ENCODE measurements around the gene IFT43.

IFT43 gene

DNA sequence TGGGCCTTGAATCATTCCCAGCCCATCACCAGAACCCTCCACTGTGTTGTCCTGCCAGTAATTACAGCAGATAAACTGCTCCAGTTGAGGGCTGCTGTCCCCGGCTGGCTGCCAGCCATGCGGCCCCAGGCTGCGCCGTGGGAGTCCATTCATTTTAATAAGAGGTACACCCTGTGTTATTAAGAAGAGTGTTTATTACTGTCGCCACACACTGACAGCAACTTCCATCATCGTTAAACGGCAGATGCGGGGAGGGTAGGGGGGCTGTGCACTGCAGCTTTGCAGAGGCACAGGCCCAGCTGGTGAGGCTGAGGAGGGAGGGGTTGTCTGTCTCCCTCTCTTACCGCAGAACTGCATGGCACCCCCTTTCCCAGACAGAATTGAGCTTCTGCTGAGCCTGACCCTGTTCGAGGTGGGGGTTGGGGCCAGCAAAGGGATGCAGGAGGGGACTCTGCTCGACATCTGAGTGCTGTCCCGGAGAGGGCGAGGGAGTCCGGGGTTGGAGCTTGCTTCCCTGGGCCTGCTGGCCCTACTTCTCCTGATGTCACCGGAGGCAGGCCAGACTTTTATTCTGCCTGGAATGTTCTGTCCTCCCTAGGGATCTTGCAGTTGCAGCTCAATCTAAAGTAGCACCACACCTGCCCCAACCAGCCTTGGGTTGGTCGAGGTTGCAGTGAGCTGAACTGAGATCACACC is 132.4 kb downstream of the IFT43 start:
- Histone ChIP-seq H3K36me3 (ENCODE audit: control insufficient read depth in 1 of 2, insufficient read depth in 2 of 2, low read length in 2 of 2) (no peaks in the 10 kb centered on the region), H3K4me1 (ENCODE audit: control insufficient read depth in 1 of 2, insufficient read depth in 2 of 2, low read length in 2 of 2) (peaks cover 0 to 11% of the 10 kb centered on the region in 2 donors), H3K4me3 (ENCODE audit: low read depth in 1 of 2, low read length in 2 of 2) (no peak overlapping the region), H3K27ac (ENCODE audit: low read length) (no peak overlapping the region), H3K9me3 (ENCODE audit: control insufficient read depth in 1 of 2, low read length in 2 of 2) (no peaks in the 10 kb centered on the region), H3K27me3 (ENCODE audit: low read depth, low read length) (no peaks in the 10 kb centered on the region)

GRCh38 chr14:76118594-76118993 is 133.0 kb downstream of the IFT43 start:
- Histone ChIP-seq H3K27me3 (ENCODE audit: low read depth, low read length) (no peaks in the 10 kb centered on the region), H3K9me3 (ENCODE audit: control insufficient read depth in 1 of 2, low read length in 2 of 2) (no peaks in the 10 kb centered on the region), H3K4me3 (ENCODE audit: low read depth in 1 of 2, low read length in 2 of 2) (no peak overlapping the region), H3K4me1 (ENCODE audit: control insufficient read depth in 1 of 2, insufficient read depth in 2 of 2, low read length in 2 of 2) (peaks cover 0 to 11% of the 10 kb centered on the region in 2 donors), H3K27ac (ENCODE audit: low read length) (no peak overlapping the region), H3K36me3 (ENCODE audit: control insufficient read depth in 1 of 2, insufficient read depth in 2 of 2, low read length in 2 of 2) (no peaks in the 10 kb centered on the region)

GRCh38 chr14:76121089-76121748 is 135.7 kb downstream of the IFT43 start:
- Histone ChIP-seq H3K27me3 (ENCODE audit: low read depth, low read length) (no peaks in the 10 kb centered on the region), H3K4me1 (ENCODE audit: control insufficient read depth in 1 of 2, insufficient read depth in 2 of 2, low read length in 2 of 2) (peaks cover 0 to 11% of the 10 kb centered on the region in 2 donors), H3K36me3 (ENCODE audit: control insufficient read depth in 1 of 2, insufficient read depth in 2 of 2, low read length in 2 of 2) (no peaks in the 10 kb centered on the region), H3K4me3 (ENCODE audit: low read depth in 1 of 2, low read length in 2 of 2) (no peak overlapping the region), H3K27ac (ENCODE audit: low read length) (no peak overlapping the region), H3K9me3 (ENCODE audit: control insufficient read depth in 1 of 2, low read length in 2 of 2) (peaks cover 0 to under 1% of the 10 kb centered on the region in 2 donors)

- Histone ChIP-seq H3K27ac (ENCODE audit: low read length) (no peak overlapping the region), H3K9me3 (ENCODE audit: control insufficient read depth in 1 of 2, low read length in 2 of 2) (peaks cover 0 to 4% of the 10 kb centered on the region in 2 donors), H3K36me3 (ENCODE audit: control insufficient read depth in 1 of 2, insufficient read depth in 2 of 2, low read length in 2 of 2) (no peaks in the 10 kb centered on the region), H3K27me3 (ENCODE audit: low read depth, low read length) (no peaks in the 10 kb centered on the region), H3K4me3 (ENCODE audit: low read depth in 1 of 2, low read length in 2 of 2) (no peak overlapping the region), H3K4me1 (ENCODE audit: control insufficient read depth in 1 of 2, insufficient read depth in 2 of 2, low read length in 2 of 2) (no peaks in the 10 kb centered on the region)
These were observed 138.1 kb downstream of the IFT43 start for GRCh38 chr14:76123426-76124225.

GRCh38 chr14:76125511-76125910 is 139.9 kb downstream of the IFT43 start:
- Histone ChIP-seq H3K4me1 (ENCODE audit: control insufficient read depth in 1 of 2, insufficient read depth in 2 of 2, low read length in 2 of 2) (no peaks in the 10 kb centered on the region), H3K9me3 (ENCODE audit: control insufficient read depth in 1 of 2, low read length in 2 of 2) (peaks cover 0 to 4% of the 10 kb centered on the region in 2 donors), H3K27ac (ENCODE audit: low read length) (no peak overlapping the region), H3K36me3 (ENCODE audit: control insufficient read depth in 1 of 2, insufficient read depth in 2 of 2, low read length in 2 of 2) (no peaks in the 10 kb centered on the region), H3K4me3 (ENCODE audit: low read depth in 1 of 2, low read length in 2 of 2) (no peak overlapping the region), H3K27me3 (ENCODE audit: low read depth, low read length) (no peaks in the 10 kb centered on the region)

- H3K27ac ChIP-seq (ENCODE audit: low read length): no peak overlapping the region
- H3K4me3 ChIP-seq (ENCODE audit: low read depth in 1 of 2, low read length in 2 of 2): no peak overlapping the region
- peaks cover 0 to 4% of the 10 kb centered on the region in 2 donors for H3K9me3 ChIP-seq (ENCODE audit: control insufficient read depth in 1 of 2, low read length in 2 of 2)
- no peaks in the 10 kb centered on the region for H3K4me1 ChIP-seq (ENCODE audit: control insufficient read depth in 1 of 2, insufficient read depth in 2 of 2, low read length in 2 of 2)
- no peaks in the 10 kb centered on the region for H3K27me3 ChIP-seq (ENCODE audit: low read depth, low read length)
- H3K36me3 ChIP-seq (ENCODE audit: control insufficient read depth in 1 of 2, insufficient read depth in 2 of 2, low read length in 2 of 2): no peaks in the 10 kb centered on the region
These were observed 140.5 kb downstream of the IFT43 start for GRCh38 chr14:76126076-76126475.

DNA sequence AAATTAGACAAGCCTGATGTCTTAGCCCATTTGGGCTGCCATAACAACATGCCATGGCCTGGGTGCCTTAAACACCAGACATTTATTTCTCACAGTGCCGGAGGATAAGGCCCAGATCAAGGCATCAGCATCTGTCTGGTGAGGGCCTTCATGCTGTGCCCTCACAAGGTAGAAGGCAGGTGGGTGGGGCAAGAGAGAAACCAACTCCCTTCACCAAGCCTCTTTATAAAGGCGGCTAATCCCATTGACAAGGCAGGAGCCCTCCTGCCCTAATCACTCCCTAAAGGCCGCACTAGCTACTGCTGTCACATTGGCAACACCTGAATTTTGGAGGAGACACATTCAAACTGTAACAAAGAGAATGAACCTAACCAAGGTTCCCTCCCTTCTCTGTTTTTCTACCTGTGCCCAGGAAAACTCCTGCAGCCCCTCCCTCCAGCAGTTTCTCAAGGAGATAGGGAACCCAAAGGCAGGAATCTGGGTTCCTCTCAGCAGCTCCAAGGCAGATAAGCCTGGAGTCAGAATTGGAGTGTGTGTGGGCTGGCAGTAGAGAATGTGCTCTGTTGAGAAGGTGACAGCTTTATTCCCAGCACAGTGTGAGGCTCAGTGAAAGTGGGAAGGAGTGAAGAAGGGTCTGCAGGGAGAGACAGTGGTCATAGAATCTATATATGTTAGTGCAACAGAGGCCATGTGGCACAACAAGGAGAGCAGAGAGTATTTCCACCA is 144.5 kb downstream of the IFT43 start:
- peaks cover 7% of the 10 kb centered on the region for H3K27me3 ChIP-seq (ENCODE audit: low read depth, low read length)
- no peaks in the 10 kb centered on the region for H3K36me3 ChIP-seq (ENCODE audit: control insufficient read depth in 1 of 2, insufficient read depth in 2 of 2, low read length in 2 of 2)
- H3K4me1 ChIP-seq (ENCODE audit: control insufficient read depth in 1 of 2, insufficient read depth in 2 of 2, low read length in 2 of 2): no peaks in the 10 kb centered on the region
- H3K9me3 ChIP-seq (ENCODE audit: control insufficient read depth in 1 of 2, low read length in 2 of 2): peaks cover 0 to 4% of the 10 kb centered on the region in 2 donors
- H3K4me3 ChIP-seq (ENCODE audit: low read depth in 1 of 2, low read length in 2 of 2): no peak overlapping the region
- no peak overlapping the region for H3K27ac ChIP-seq (ENCODE audit: low read length)

DNA sequence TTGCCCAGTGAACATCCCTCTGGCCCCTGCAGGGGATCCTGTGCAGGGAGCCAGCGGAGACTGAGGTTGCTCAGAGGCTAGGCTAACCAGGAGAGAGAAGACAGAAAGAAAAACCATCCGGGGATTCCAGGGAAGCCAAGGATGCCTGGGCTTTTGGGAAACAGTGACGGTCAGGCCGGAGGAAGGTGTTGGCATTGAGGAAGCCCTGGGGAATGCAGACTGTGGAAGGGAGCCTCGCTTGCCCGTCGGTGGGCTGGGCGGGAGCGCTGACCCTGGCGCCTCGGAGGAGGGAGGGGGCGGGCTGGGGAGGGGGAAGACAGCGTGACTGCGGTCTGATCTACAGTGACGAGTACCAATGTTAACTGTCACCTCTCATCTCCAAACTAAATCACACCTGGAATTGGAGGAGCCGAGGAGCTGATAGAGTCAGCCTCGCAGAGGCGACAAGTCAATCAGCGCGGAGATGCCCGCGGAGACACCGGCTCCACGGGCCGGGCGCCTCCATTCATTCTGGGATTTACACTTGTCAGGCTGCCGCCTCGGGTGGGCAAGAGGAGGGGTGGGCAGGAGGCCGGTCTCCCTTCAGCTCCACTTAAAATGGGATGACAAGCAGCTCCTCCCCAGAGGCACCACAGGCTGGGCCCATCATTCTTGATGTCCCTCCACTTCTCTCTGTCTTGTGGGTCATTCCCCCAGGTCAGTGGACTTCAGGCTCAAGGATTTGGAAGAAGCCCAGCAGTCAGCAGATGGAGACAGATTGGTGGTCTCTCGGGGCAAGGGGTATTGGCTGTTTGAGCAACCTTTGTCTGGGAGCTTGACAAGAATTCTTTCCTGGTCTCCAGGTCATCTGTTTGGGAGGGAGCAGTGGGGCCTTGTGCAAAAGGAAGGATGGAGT is 145.8 kb downstream of the IFT43 start:
- Histone ChIP-seq H3K36me3 (ENCODE audit: control insufficient read depth in 1 of 2, insufficient read depth in 2 of 2, low read length in 2 of 2) (no peaks in the 10 kb centered on the region), H3K27me3 (ENCODE audit: low read depth, low read length) (peaks cover 7% of the 10 kb centered on the region), H3K4me1 (ENCODE audit: control insufficient read depth in 1 of 2, insufficient read depth in 2 of 2, low read length in 2 of 2) (no peaks in the 10 kb centered on the region), H3K4me3 (ENCODE audit: low read depth in 1 of 2, low read length in 2 of 2) (no peak overlapping the region), H3K9me3 (ENCODE audit: control insufficient read depth in 1 of 2, low read length in 2 of 2) (peaks cover 0 to 3% of the 10 kb centered on the region in 2 donors), H3K27ac (ENCODE audit: low read length) (no peak overlapping the region)

DNA sequence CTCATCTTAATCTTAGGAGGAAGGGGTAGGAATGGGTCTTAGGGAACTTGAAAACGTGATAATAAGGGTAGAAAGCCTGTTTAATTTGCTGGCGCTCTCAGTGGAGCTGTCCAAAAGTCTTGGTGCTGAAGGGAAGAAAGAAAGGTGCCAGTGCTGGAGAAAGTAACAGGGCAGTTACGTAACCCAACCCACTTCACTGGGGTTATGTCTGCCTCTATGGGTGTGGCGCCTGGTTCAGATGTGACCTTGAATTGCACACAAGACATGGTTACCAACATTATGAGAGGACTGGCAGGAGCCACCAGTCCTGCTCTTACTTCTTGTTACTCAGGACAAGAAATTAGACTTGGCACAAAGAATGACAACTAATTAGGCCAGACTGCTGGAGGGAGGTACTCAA is 147.5 kb downstream of the IFT43 start:
- Histone ChIP-seq H3K4me3 (ENCODE audit: low read depth in 1 of 2, low read length in 2 of 2) (no peak overlapping the region), H3K27me3 (ENCODE audit: low read depth, low read length) (peaks cover 18% of the 10 kb centered on the region), H3K36me3 (ENCODE audit: control insufficient read depth in 1 of 2, insufficient read depth in 2 of 2, low read length in 2 of 2) (no peaks in the 10 kb centered on the region), H3K4me1 (ENCODE audit: control insufficient read depth in 1 of 2, insufficient read depth in 2 of 2, low read length in 2 of 2) (peaks cover 0 to 2% of the 10 kb centered on the region in 2 donors), H3K27ac (ENCODE audit: low read length) (no peak overlapping the region), H3K9me3 (ENCODE audit: control insufficient read depth in 1 of 2, low read length in 2 of 2) (no peaks in the 10 kb centered on the region)

Measured in muscle layer of duodenum (tissue), 2 donors.